Parathyroid adenoma (tissue), 2 donors: ENCODE results near the gene MICALL2.

ENCODE experiments used
- H2AFZ ChIP-seq: fragments of 300-600 bp; sonication (generic); one replicate; pipeline ENCODE4 v1.7.0; 2017; ENCODE audit warnings: antibody characterized with exemption, mild to moderate bottlenecking
- H3K27ac ChIP-seq: fragments of 300-600 bp; sonication (generic); one replicate; pipeline ENCODE4 v1.7.0; 2017
- H3K27me3 ChIP-seq: fragments of 300-600 bp; sonication (generic); one replicate; pipeline ENCODE4 v1.7.0; 2017; ENCODE audit warnings: low read length; ENCODE audit not compliant: control insufficient read depth, insufficient read depth
- H3K36me3 ChIP-seq: fragments of 300-600 bp; sonication (generic); one replicate; pipeline ENCODE4 v1.7.0; 2017; ENCODE audit warnings: low read length; ENCODE audit not compliant: control insufficient read depth, insufficient read depth
- H3K4me1 ChIP-seq: fragments of 300-600 bp; sonication (generic); one replicate; pipeline ENCODE4 v1.7.0; 2017; ENCODE audit warnings: control low read depth
- H3K4me2 ChIP-seq: fragments of 300-600 bp; sonication (generic); one replicate; pipeline ENCODE4 v1.7.0; 2017; ENCODE audit warnings: low read length
- H3K4me3 ChIP-seq: fragments of 300-600 bp; sonication (generic); one replicate; pipeline ENCODE4 v1.7.0; 2017; ENCODE audit warnings: low read depth, low read length
- H3K79me2 ChIP-seq: fragments of 300-600 bp; sonication (generic); one replicate; pipeline ENCODE4 v1.7.0; 2017; ENCODE audit warnings: control low read depth
- H3K9ac ChIP-seq: fragments of 300-600 bp; sonication (generic); one replicate; pipeline ENCODE4 v1.7.0; 2017; ENCODE audit warnings: mild to moderate bottlenecking
- H3K9me3 ChIP-seq: fragments of 300-600 bp; sonication (generic); one replicate; pipeline ENCODE4 v1.7.0; 2017; ENCODE audit warnings: low read length; ENCODE audit not compliant: control insufficient read depth
- CTCF ChIP-seq: fragments of 300-600 bp; sonication (generic); IDR thresholded peaks from one replicate; pipeline ENCODE4 v1.7.0; 2017; ENCODE audit warnings: antibody characterized with exemption, mild to moderate bottlenecking
- donor health status: primary hyperparathyroidism.

MICALL2 gene

GRCh38 chr7:1430056-1430845 is 29.0 kb downstream of the MICALL2 start:
- H3K27ac ChIP-seq: no peak overlapping the region
- no peaks in the 10 kb centered on the region for H3K27me3 ChIP-seq
- no peaks in the 10 kb centered on the region for H3K4me1 ChIP-seq
- no peak overlapping the region for H3K9ac ChIP-seq
- no peak overlapping the region for H2AFZ ChIP-seq
- H3K4me2 ChIP-seq: no peak overlapping the region
- H3K36me3 ChIP-seq: no peaks in the 10 kb centered on the region
- H3K9me3 ChIP-seq: no peaks in the 10 kb centered on the region
- TF ChIP-seq CTCF: no peak
- H3K79me2 ChIP-seq: no peaks in the 10 kb centered on the region
- no peak overlapping the region for H3K4me3 ChIP-seq

- Histone ChIP-seq H3K27me3 (no peaks in the 10 kb centered on the region), H3K27ac (no peak overlapping the region), H3K79me2 (no peaks in the 10 kb centered on the region), H3K4me1 (no peaks in the 10 kb centered on the region), H3K9me3 (no peaks in the 10 kb centered on the region), H2AFZ (no peak overlapping the region), H3K9ac (no peak overlapping the region), H3K4me3 (no peak overlapping the region), H3K36me3 (no peaks in the 10 kb centered on the region), H3K4me2 (no peak overlapping the region)
- TF ChIP-seq CTCF: no peak
Observed at GRCh38 chr7:1428941-1429501, 30.2 kb downstream of the MICALL2 start.

GRCh38 chr7:1427064-1427657 is 32.1 kb downstream of the MICALL2 start:
- no peak overlapping the region for H2AFZ ChIP-seq
- H3K9me3 ChIP-seq: no peaks in the 10 kb centered on the region
- H3K27me3 ChIP-seq: no peaks in the 10 kb centered on the region
- H3K79me2 ChIP-seq: no peaks in the 10 kb centered on the region
- H3K4me1 ChIP-seq: peaks cover 2% of the 10 kb centered on the region
- no peak overlapping the region for H3K4me3 ChIP-seq
- H3K36me3 ChIP-seq: no peaks in the 10 kb centered on the region
- no peak overlapping the region for H3K4me2 ChIP-seq
- no peak overlapping the region for H3K27ac ChIP-seq
- TF ChIP-seq CTCF: no peak
- no peak overlapping the region for H3K9ac ChIP-seq

- H3K79me2 ChIP-seq: no peaks in the 10 kb centered on the region
- no peak overlapping the region for H3K4me2 ChIP-seq
- no peaks in the 10 kb centered on the region for H3K27me3 ChIP-seq
- H3K36me3 ChIP-seq: no peaks in the 10 kb centered on the region
- no peak overlapping the region for H3K9ac ChIP-seq
- TF ChIP-seq CTCF: no peak
- peaks cover 2% of the 10 kb centered on the region for H3K4me1 ChIP-seq
- H2AFZ ChIP-seq: no peak overlapping the region
- no peak overlapping the region for H3K27ac ChIP-seq
- no peak overlapping the region for H3K4me3 ChIP-seq
- H3K9me3 ChIP-seq: no peaks in the 10 kb centered on the region
Observed at GRCh38 chr7:1426474-1426873, 32.8 kb downstream of the MICALL2 start.
